Colonic mucosa (tissue), 4 donors: Measurements from ENCODE around the gene DLAT. TPM values are rescaled to one million over a fixed set of nuclear protein-coding genes. Genes with fewer than 3 reads are reported as not detected.
"Not testable (repeated sequence)": the region's sequence is repeated elsewhere in the genome, so short reads cannot be mapped to it uniquely, and the experiment has no call there.

Experiments
- DNase-seq: peaks from one replicate; pipeline ENCODE4 v3.0.0-alpha.2; 2020
- H3K27ac ChIP-seq: fragments of 200-600 bp; one replicate; pipeline ENCODE4 v1.8.0; 2021
- H3K27me3 ChIP-seq: fragments of 200-600 bp; one replicate; pipeline ENCODE4 v1.8.0; 2021
- H3K36me3 ChIP-seq: fragments of 200-600 bp; one replicate; pipeline ENCODE4 v1.8.0; 2021
- H3K4me1 ChIP-seq: fragments of 200-600 bp; one replicate; pipeline ENCODE4 v1.8.0; 2021; ENCODE audit warnings: mild to moderate bottlenecking
- H3K4me3 ChIP-seq: fragments of 200-600 bp; one replicate; pipeline ENCODE4 v1.8.0; 2021
- H3K9ac ChIP-seq, 2 donors: one replicate each; pipeline ENCODE4 v1.7.0; 2013; ENCODE audit warnings: control low read depth in 2 of 2, low read depth in 2 of 2, low read length in 2 of 2
- H3K9me3 ChIP-seq: fragments of 200-600 bp; one replicate; pipeline ENCODE4 v1.8.0; 2021
- CTCF ChIP-seq: fragments of 200-600 bp; IDR thresholded peaks from one replicate; pipeline ENCODE4 v1.8.0; 2022; ENCODE audit warnings: antibody characterized with exemption, mild to moderate bottlenecking
- intact Hi-C: fragments of 100-400 bp; cut with DNase I; formaldehyde crosslinking; loops from one replicate; pipeline ENCODE4 v1.14.1; 2022
- total RNA-seq, 2 donors: library from RNA; stranded (reverse); fragmentation: NEBNext Ultra II Directional in 1 of 2; extraction: Animal tissue kit (Norgen Biotek cat#: 25700) in 1 of 2; gene quantifications; one replicate each; pipeline ENCODE4 v1.2.1, GENCODE V29; 2021
- donor health status: healthy.
- donor health status: DM: no; HTN: no; CAD: no.
- donor health status: DM: no; HTN: no; CAD: no.

DLAT gene
- total RNA-seq, 2 donors from 2014 or later, result 67.3 to 73.4 TPM

GRCh38 chr11:112042961-112043304 is 17.7 kb downstream of the DLAT start:
- no peak overlapping the region for H3K9ac ChIP-seq
- TF ChIP-seq CTCF, result no peak
- H3K27ac ChIP-seq, result no peak overlapping the region
- intact Hi-C loops, result no loop called here
- H3K36me3 ChIP-seq, result peaks cover 10% of the 10 kb centered on the region
- no peaks in the 10 kb centered on the region for H3K27me3 ChIP-seq
- H3K4me1 ChIP-seq, result no peaks in the 10 kb centered on the region
- H3K9me3 ChIP-seq, result no peaks in the 10 kb centered on the region
- no peak overlapping the region for H3K4me3 ChIP-seq
- DNase-seq, result no peak

GRCh38 chr11:112044961-112045360 is 19.8 kb downstream of the DLAT start:
- Histone ChIP-seq H3K9me3 (no peaks in the 10 kb centered on the region), H3K36me3 (peaks cover under 1% of the 10 kb centered on the region), H3K27me3 (no peaks in the 10 kb centered on the region), H3K4me1 (no peaks in the 10 kb centered on the region), H3K27ac (no peak overlapping the region), H3K4me3 (no peak overlapping the region), H3K9ac (no peak overlapping the region)
- no peak for TF ChIP-seq CTCF
- DNase-seq, result no peak
- intact Hi-C loops, result no loop called here

- intact Hi-C loops, H3K36me3 ChIP-seq: not testable (repeated sequence)
Observed at GRCh38 chr11:112046647-112047046, 21.4 kb downstream of the DLAT start.

GRCh38 chr11:112048256-112048655 is 23.0 kb downstream of the DLAT start:
- H3K4me1 ChIP-seq, H3K27me3 ChIP-seq, H3K9me3 ChIP-seq, intact Hi-C loops, H3K27ac ChIP-seq, H3K9ac ChIP-seq, H3K4me3 ChIP-seq, H3K36me3 ChIP-seq, DNase-seq: not testable (repeated sequence)

More at GRCh38 chr11:112046647-112047046, 21.4 kb downstream of the DLAT start:
- not testable (repeated sequence) for DNase-seq, H3K9ac ChIP-seq, H3K27me3 ChIP-seq, H3K4me1 ChIP-seq, H3K4me3 ChIP-seq, H3K27ac ChIP-seq, H3K9me3 ChIP-seq

GRCh38 chr11:112049777-112050176 is 24.6 kb downstream of the DLAT start:
- no peak for DNase-seq
- no peak overlapping the region for H3K9ac ChIP-seq
- H3K4me3 ChIP-seq, result no peak overlapping the region
- no peak overlapping the region for H3K27ac ChIP-seq
- H3K9me3 ChIP-seq, result no peaks in the 10 kb centered on the region
- H3K36me3 ChIP-seq, result peaks cover 6% of the 10 kb centered on the region
- no peaks in the 10 kb centered on the region for H3K27me3 ChIP-seq
- H3K4me1 ChIP-seq, result no peaks in the 10 kb centered on the region
- intact Hi-C loops, result no loop called here
- TF ChIP-seq CTCF, result no peak

- H3K9me3 ChIP-seq, result no peaks in the 10 kb centered on the region
- intact Hi-C loops, result no loop called here
- no peak overlapping the region for H3K9ac ChIP-seq
Observed at GRCh38 chr11:112050721-112051120, 25.5 kb downstream of the DLAT start.

More at GRCh38 chr11:112050721-112051120, 25.5 kb downstream of the DLAT start:
- peaks cover 6% of the 10 kb centered on the region for H3K36me3 ChIP-seq
- no peak for TF ChIP-seq CTCF
- H3K4me3 ChIP-seq, result no peak overlapping the region
- no peaks in the 10 kb centered on the region for H3K4me1 ChIP-seq
- no peak for DNase-seq
- no peak overlapping the region for H3K27ac ChIP-seq
- H3K27me3 ChIP-seq, result no peaks in the 10 kb centered on the region
